HG02623 (cell line): ENCODE measurements around the gene PROK1.
"Not testable (repeated sequence)": the region's sequence is repeated elsewhere in the genome, so short reads cannot be mapped to it uniquely, and the experiment has no call there.

Experiments
- ATAC-seq: cut with Tn5 transposase; IDR thresholded peaks from one replicate; pipeline ENCODE4 v1.9.1; 2021; ENCODE audit warnings: moderate library complexity; ENCODE audit not compliant: unreplicated experiment

Gene PROK1

DNA sequence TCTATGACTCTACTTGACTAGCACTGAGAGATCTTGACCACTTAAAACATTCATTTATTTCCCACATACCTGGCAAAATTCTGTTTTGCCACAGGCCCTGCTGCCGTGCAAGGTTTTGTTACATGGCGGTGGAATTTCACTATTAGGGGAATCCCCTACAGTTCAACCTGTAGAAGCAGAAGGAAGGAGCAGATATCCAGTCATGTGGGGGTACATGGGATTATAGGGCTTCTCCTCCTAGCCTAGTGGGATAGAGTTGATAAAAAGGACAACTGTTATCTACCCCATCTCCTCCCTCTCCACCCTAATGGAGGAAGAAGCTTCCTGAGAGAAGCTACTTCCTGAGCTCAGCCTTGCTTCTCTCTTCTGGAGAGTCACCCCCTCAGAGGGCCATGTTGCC is 17.7 kb upstream of the PROK1 start:
- no peak for ATAC-seq

DNA sequence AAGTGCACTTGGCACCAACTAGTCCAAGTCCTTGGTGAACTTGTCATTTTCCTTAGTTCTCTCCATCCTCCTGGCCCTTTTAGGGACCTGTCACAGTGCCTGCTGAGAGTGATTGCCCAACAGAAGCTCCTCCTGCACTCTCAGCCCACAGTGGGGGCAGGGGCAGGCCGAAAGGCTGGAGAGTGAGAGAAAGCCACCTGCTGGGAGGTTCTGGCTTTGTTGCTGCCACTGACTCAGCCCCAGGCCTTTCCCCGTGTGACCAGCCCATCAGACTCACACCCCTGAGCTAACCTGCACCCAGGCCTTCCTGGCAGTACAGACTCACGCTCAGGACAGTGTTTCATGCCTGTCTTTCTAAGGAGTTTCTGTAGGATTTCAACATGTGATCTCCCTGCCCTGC is 17.1 kb upstream of the PROK1 start:
- ATAC-seq: no peak

DNA sequence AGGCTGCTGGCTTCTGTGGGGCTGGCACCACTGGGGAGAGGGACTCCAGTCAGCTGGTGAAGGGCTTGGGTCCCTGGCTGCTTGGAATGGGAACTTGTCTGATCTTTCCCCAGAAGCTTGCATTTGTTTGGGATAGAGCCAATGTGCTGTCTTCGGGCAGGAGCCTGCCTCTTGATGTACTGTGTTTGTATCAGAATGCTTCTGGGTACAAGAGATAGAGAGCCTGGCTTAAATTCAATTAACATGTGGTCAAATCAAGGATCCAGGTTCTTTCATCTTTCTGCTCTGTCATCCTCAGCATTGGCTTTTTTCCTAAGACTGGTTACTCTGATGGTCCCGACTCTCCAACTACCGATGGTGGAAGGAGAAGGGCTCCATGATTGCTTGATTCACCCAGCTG is 16.0 kb upstream of the PROK1 start:
- ATAC-seq: no peak

DNA sequence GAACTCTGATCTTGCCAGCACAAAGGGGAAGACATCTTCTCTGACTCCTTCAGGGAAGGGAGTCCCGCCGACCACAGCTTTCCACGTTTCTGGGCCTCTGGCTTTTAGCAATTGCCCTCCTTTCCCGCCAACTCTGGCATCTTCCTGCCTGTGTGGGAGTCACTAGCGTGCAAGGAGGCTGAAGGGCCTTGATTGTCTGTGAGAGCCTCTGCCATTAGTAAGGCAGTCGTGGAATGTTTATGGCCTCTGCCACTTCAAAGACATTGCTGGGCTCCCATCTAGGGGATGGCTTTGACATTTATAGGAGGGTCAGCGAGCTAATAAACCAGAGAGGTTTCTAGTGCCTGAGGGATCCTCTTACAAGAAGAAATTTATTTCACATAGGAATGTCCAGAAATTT is 14.3 kb upstream of the PROK1 start:
- ATAC-seq: no peak

DNA sequence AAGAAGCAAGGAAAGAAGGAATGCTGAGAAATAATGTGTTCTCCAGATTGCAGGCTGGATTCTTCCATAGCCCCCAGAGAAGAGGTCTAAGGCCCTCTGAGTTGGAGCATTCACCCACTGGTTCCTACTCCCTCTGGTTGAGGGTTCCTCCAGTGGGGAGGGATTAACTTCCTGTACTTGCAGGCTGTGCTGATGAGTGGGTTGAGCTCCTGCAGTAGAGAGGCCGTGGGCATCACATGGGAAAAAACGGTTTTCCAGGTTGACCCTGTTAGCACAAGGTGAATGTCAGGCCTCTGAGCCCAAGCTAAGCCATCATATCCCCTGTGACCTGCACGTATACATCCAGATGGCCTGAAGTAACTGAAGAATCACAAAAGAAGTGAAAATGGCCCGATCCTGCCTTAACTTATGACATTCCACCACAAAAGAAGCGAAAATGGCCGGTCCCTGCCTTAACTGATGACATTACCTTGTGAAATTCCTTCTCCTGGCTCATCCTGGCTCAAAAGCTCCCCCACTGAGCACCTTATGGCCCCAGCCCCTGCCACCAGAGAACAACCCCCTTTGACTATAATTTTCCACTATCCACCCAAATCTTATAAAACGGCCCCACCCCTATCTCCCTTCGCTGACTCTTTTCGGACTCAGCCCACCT is 13.2 kb upstream of the PROK1 start:
- ATAC-seq: not testable (repeated sequence)

DNA sequence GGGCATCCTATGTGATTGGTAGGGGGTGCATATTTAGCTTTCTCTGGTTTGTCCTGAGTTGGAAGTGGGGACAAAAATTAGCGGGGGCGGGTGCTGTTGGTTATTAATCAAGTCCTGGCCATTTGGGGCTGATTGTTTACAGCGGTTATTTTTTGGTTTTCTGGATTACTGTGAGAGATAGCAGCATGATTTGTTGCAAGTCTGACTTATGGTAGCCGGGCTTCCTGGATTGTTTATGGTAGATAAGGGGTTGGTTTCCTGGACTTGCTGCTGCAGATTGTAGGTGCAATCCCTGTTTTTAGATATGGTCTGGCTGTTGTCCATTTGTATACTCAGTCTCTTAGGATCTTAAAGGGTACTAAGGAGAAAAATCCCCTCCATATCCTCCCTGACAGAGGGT is 12.1 kb upstream of the PROK1 start:
- no peak for ATAC-seq

DNA sequence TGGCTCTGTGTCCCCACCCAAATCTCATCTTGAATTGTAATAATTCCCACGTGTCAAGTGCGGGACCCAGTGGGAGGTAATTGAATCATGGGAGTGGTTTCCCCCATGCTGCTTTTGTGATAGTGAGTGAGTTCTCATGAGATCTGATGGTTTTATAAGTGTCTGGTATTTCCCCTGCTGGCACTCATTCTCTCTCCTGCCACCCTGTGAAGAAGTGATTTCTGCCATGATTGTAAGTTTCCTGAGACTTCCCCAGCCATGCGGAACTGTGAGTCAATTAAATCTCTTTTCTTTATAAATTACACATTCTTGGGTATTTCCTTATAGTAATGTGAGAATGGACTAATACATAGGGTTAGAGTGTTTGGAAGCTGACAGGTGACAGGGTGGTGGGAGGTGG is 11.1 kb upstream of the PROK1 start:
- not testable (repeated sequence) for ATAC-seq

DNA sequence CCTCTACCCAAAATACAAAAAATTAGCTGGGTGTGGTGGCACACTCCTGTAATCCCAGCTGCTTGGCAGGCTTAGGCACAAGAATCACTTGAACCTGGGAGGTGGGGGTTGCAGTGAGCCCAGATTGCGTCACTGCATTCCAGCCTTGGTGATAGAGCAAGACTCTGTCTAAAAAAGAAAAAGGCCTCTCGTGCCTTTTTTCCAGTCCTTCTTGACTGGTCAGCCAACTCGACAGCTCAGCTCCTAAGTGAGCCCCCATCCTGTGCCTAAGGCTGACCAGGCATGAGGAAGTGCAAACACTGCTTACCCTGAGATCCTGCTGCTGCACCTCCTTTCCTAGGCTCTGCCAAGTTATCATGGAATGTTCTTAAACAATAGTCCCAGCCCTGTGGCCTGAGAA is 10.1 kb upstream of the PROK1 start:
- ATAC-seq: no peak

DNA sequence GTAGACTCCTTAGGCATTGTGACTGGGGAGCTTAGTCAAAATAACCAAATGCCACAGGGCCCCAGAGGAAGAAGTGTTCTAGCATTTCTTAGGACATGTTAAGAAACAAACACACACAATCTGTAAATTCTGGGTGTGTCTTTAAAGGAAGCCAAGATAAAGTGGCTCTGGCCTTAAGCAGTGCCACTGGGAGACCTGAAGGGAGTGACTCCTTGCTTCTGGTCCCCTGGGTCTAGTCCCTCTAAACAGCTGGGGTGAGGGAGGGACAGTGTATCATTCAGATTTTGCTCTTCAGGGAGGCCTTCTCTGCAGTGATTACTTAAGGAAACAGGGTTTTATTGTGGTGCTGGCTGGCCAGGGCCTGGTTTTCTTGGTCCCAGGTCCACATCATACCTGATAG is 9.1 kb upstream of the PROK1 start:
- ATAC-seq: no peak

DNA sequence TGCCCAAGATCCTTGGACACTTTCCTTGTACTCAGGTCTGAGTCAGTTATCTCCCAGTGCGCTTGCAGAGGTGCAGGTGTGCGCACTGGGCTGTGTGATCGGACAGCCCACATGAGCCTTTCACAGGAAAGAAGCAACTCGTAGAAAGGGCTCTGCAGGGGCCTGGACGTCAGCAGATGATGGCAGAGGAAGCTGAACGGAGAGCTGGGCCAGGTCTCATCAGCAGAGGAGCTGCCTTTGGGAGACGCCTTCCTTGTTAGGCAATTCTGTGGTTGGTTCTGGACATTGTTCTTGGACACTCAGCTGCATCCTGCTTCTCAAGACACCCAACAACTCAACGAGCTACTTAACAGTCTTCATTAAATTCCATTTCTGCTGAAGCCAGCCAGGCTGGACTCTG is 7.5 kb upstream of the PROK1 start:
- no peak for ATAC-seq

DNA sequence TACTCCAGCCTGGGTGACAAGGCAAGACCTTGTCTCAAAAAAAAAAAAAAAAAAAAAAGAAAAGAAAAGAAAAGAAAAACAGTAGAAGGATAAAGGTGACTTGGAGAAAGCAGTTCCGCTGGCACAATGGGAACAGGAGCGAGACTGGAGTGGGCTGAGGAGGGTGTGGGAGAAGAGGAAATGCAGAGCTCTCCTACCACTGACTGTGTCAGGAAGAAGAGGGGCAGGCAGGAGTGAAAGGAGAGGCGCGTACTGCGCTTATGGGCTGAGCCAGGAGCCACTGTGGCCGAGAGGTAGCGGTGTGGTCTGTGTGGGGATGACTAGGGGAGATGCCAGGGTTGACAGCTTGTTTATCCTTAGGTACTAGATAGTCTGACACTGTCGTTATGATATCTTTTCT is 6.4 kb upstream of the PROK1 start:
- ATAC-seq: no peak

DNA sequence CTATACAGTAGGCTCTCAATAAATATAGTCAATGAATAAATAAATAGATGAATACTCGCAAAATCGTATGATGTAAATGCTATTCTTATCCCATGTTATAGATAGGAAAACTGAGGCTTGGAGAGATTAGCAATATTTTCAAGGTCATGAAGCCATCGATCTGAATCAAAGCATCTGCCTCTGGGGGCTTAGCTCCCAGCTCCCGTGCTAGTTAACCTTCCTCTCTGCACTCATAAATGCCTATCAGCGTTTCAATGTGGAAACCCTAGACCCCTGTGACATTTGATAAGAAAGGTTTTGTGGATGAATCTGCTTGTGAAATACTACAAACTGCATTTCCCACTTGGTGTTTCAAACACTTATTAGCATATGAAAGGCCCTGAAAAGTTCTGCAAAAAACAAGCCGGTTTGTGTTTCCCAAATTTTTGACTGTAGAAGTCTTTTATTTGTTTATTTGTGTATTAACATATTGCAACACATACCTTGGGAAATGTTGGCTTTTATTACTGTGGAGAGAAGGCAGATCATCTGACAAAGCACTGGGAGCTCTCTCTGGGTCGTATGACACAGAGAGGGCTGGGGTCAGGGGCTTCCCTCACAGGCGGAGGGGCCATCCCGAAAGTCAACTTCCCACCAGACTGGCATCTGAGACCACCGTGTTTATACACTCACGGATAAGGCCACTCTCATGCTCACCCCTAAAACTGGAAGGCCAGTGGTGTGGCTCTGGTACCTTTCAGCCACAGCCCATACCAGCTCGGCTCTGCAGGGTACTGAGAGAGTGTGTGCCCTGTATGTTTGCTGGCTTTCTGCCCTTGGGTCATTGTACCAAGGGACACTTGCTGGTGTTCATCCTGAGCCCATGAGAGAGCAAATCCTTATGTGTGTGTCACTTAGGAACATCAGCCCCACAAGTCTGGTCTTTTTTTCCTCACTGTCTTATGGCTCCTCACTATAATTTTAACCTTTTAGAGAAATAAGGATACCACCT is 993 bp upstream of the PROK1 start:
- no peak for ATAC-seq

DNA sequence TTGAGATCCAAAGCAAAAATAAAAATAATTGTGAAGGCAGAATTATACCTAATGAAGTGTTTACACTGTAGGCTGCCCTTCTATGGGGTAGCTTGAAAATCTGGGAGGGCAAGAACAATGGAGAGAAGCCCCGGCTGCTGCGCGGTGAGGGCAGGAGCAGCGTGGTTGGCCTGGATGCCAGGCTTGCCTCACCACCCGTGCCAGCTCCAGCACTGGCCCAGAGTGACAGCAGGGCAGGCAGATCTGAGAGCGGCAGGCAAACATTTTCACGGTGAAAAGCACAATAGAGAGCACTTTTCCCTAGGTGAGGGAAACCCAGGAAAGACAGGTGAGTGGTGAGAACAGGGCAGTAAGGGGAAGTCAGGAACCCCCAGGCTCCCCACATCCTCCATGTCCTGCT is 1.4 kb downstream of the PROK1 start:
- no peak for ATAC-seq

DNA sequence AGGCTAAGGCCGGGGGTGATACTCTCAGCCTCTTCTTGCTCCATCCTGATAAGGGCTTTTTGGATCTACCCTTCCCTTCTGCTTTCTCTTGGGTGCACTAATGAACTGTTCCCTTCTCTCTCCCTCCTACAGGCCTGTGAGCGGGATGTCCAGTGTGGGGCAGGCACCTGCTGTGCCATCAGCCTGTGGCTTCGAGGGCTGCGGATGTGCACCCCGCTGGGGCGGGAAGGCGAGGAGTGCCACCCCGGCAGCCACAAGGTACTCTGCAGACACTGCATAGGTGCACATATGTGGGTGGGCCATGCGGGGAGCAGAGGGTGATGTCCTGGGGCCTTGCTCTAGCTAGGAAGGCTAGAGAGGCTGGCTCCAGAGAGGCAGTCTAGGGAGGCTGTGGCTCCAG is 2.9 kb downstream of the PROK1 start:
- ATAC-seq: no peak

DNA sequence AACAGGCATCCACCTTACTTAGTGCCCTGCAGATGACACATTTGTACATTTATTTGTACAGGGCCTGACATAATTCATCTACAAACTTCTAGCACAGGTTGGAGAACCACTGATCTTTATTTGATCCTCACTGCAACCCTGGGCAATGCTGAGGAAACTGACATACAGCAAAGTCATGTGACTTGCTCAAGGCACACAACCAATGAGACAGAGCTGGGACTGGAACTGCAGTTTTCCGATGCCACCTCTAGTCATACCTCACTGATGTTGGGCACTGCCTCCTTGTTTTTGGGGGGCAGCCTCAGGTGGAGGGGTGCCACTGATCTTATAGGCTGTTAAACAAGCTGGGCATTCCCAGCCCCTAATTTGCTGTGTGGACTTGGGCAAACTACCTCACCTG is 3.4 kb downstream of the PROK1 start:
- no peak for ATAC-seq

DNA sequence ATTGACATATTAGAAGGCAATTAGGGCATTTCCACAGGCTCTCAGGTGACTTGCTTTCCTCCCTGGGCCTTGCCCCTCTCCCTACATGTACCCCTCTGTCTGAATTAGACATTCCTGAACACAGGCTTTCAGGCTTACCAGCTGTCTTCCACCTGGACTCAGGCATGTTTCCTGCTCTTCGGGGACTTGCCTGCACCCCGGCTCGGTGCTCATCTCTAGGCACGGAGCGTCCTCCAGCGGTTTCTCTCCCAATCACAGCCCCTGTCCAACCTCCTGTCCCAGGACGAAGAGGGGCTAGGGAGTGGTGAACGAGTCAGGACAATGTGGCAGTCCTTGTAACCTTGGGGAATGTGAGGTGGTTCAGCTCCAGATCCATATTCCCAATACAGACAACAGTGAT is 4.2 kb downstream of the PROK1 start:
- ATAC-seq: no peak

DNA sequence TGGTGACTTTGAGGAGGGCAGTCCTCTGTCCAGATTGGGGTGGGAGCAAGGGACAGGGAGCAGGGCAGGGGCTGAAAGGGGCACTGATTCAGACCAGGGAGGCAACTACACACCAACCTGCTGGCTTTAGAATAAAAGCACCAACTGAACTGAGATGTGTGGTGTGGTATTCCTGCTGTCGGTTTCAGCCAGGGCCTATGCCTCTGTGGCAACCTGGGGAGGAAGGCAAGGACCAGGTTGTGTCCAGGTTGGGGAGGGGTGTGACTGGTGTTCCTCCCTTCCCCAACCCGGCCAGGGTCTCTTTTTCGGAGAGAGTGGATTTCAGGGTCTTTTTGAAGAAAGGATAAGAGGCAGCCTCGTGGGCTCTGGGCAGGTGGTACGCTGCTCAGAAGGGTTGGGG is 6.3 kb downstream of the PROK1 start:
- ATAC-seq: no peak

DNA sequence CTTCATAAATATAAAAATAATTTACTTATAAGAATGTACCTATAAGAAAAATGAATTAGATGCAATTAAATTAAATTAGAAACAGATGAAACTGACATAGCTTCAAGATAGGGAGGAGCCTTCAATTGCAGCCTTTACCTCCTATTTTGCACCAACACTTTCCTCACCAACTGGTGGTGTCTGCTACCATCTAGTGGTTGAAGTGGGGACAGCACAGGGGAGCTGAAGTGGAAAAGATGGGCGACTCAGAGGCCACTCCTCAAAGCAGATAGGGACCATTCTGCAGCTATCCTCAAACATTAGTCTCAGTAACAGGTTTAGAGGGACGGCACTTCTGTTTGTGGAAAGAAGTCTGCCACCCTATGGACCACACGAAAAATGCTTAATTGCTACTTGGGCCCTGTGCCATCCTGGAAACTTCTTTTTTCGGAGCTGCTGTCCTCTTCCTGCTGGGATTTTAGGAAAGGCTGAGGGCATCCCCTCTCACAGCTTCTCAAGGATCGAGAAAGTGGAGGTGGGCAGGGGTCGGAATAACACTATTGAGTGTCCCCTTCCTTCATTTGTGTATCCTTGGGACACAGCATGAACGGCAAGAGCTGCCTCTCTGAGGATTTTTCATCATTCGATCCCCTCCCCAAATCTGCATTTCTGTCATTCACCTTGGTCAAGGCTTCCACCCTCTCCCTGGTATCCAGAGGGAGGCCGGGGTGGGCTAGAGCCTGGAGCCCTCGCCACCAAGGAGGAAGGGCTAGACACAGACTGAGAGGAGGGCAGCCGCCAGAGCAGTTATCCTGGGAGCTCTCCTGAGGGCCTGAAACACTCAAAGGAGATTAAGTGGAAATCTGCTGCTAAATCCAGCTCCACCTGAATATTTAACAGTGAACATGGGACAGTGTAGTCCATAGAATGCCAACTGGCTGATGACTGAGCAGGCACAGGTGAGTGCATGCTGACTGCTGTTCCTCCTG is 9.6 kb downstream of the PROK1 start:
- no peak for ATAC-seq

DNA sequence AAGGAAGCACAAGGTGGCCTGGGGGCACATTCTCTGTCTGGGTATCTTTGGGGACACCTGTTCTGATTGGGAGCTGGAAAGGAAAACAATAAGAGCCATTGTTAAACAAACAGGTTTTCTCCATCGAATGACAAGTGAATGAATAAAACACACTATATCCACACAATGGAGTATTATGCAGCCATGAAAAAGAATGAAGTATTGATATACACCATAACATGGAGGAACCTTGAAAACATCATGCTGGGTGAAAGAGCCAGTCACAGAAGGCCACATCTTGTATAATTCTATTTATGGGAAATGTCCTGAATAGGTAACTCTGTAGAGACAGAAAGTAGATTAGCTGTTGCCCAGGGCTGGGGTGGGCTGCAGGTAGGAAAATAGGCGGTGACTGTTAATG is 11.1 kb downstream of the PROK1 start:
- no peak for ATAC-seq

DNA sequence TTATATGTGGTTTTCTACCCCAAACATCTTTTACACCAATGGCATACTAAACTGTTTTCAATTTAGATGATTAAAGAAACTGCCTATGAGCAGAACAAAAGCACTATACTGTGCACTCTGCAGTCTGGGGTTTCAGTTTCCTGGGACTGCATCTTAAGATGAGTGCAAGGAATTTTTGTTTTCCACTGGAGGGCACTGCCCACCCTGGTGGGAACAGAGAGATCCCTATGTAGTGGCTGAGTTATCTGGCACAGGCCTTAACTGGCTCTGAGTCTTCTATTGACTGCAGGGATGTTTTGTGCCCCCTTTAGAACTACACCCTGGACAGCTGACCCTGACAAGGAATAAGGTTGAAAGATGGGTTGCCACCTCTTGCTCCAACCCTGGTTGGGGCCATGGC is 12.0 kb downstream of the PROK1 start:
- no peak for ATAC-seq

DNA sequence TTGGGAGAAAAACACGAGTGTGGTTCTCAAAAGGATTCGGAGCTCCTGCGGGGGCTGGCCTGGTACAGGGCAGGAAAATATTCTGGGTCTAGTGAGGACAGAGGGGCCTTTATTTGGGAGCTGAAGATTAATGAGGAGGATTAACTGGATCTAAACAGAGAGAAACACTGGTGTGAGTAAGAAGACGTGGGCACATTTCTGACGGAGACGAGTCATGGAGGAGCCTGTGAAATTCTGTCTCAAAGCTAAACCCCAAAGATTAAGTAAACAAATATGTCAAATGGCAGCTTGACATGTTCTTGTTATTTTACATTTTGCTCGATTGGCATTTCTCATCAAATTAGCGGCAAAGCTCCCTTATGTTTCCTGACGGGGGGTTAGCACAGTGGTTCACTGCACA is 12.8 kb downstream of the PROK1 start:
- no peak for ATAC-seq
